Aorta (tissue), 5 donors: ENCODE results near the gene YY1. TPM values are rescaled to one million over a fixed set of nuclear protein-coding genes. Genes with fewer than 3 reads are reported as not detected.
"Not testable (repeated sequence)": the region's sequence is repeated elsewhere in the genome, so short reads cannot be mapped to it uniquely, and the experiment has no call there.

Experiments used
- ATAC-seq: fragments of 200-7000 bp; cut with Tn5 transposase; one replicate; pipeline ENCODE4 v1.9.1; 2022; ENCODE audit warnings: moderate library complexity; ENCODE audit not compliant: low FRiP score
- DNase-seq, 2 donors: peaks; one replicate each; pipeline ENCODE4 v3.0.0-alpha.2; 2020
- H3K27ac ChIP-seq, 2 donors: one replicate each; pipeline ENCODE4 v1.5.1; 2013; ENCODE audit warnings: low read length in 2 of 2, mild to moderate bottlenecking in 2 of 2, moderate library complexity in 2 of 2, control low read depth in 1 of 2, inconsistent platforms in 1 of 2, low read depth in 1 of 2
- H3K27me3 ChIP-seq, 2 donors: one replicate each; pipeline ENCODE4 v1.6.1; 2013; ENCODE audit warnings: control low read depth in 1 of 2, low read length in 1 of 2, mild to moderate bottlenecking in 1 of 2, moderate library complexity in 1 of 2; ENCODE audit not compliant: insufficient read depth in 2 of 2, control insufficient read depth in 1 of 2
- H3K36me3 ChIP-seq, 2 donors: one replicate each; pipeline ENCODE4 v1.6.1; 2013; ENCODE audit warnings: control low read depth in 1 of 2, low read length in 1 of 2, mild to moderate bottlenecking in 1 of 2; ENCODE audit not compliant: insufficient read depth in 2 of 2, control insufficient read depth in 1 of 2
- H3K4me1 ChIP-seq, 2 donors: one replicate each; pipeline ENCODE4 v1.6.1; 2013; ENCODE audit warnings: low read length in 2 of 2, control low read depth in 1 of 2, mild to moderate bottlenecking in 1 of 2, moderate library complexity in 1 of 2; ENCODE audit not compliant: insufficient read depth in 2 of 2, control insufficient read depth in 1 of 2
- H3K4me3 ChIP-seq, 2 donors: one replicate each; pipeline ENCODE4 v1.5.1; 2013; ENCODE audit warnings: low read length in 2 of 2, control low read depth in 1 of 2, mild to moderate bottlenecking in 1 of 2
- H3K9me3 ChIP-seq: one replicate; pipeline ENCODE4 v1.6.1; 2013; ENCODE audit warnings: mild to moderate bottlenecking, low read length; ENCODE audit not compliant: control insufficient read depth
- WGBS, 2 donors: extraction: QIAGEN DNeasy Blood & Tissue Kit; methylation state at CpG; one replicate each; pipeline ENCODE4 v1.1.7; 2013; 5-methylcytosine and 5-hydroxymethylcytosine counted together
- intact Hi-C, 2 donors: fragments of 100-400 bp; cut with DNase I; formaldehyde crosslinking; loops; one replicate each; pipeline versions ENCODE4 v1.14.2 to v1.15.0; 2022
- polyA plus RNA-seq, 2 donors: library from polyadenylated mRNA; stranded (reverse); fragments of 200-250 nt; gene quantifications; one replicate each; pipeline ENCODE4 v1.2.3, GENCODE V29; 2013
- total RNA-seq, 2 donors: library from RNA; stranded (reverse); fragmentation: NEBNext Ultra II Directional; extraction: Animal tissue kit (Norgen Biotek cat#: 25700); gene quantifications; one replicate each; pipeline ENCODE4 v1.2.1, GENCODE V29; 2021
- donor health status: healthy with polysubstance abuse.
- donor health status: Bipolar disorder and iron deficiency.
- donor health status: DM: no; HTN: no; CAD: no.
- donor health status: DM: no; HTN: no; CAD: no.
- donor health status: DM: yes; HTN: yes; CAD: no.

YY1 gene
- total and polyA plus RNA-seq, 4 donors = 23.1 to 57.3 (median 41.0) TPM

DNA sequence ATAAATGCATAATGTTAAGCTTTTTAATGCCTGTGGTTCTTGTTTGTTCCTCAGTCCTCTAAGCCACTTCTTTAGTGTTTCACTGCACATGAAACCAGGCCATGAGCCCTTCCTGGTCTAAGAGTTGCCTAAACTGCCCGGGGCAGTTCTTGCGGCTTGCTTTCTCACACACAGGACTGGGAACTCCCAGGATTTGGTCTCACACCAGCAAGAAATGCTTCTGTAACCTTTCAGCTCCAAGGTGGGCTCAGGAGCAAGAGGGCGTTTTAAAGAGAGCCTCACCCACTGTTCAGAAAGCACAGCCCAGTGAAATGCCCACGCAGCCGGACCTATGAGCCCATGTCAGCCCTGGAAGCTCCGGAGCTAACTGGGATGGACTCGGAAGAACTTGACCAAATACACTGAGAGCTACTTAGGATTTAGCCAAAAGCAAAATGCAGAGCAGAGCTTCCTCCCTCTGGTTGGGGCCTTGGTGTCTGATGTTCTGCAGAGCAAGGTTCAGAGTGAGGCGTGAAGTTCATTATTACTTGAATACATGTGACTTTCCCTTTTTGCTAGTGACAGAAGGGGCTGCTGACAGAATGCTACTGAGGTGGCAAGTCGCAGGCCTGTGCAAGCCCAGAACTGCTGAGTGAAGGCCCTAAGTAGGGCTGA, 43.9 kb downstream of the YY1 start:
- no peaks in the 10 kb centered on the region for H3K4me1 ChIP-seq
- DNase-seq (peak in 1 of 2 donors; percentile 47), ATAC-seq (no peak)
- no peaks in the 10 kb centered on the region for H3K36me3 ChIP-seq
- no peaks in the 10 kb centered on the region for H3K27me3 ChIP-seq
- WGBS, 2 donors = 88 to 89% methylated on average over 9 of the region's 9 CpGs
- H3K9me3 ChIP-seq = no peaks in the 10 kb centered on the region
- H3K4me3 ChIP-seq = no peak overlapping the region
- H3K27ac ChIP-seq = no peak overlapping the region
- intact Hi-C loops = no loop called here

DNA sequence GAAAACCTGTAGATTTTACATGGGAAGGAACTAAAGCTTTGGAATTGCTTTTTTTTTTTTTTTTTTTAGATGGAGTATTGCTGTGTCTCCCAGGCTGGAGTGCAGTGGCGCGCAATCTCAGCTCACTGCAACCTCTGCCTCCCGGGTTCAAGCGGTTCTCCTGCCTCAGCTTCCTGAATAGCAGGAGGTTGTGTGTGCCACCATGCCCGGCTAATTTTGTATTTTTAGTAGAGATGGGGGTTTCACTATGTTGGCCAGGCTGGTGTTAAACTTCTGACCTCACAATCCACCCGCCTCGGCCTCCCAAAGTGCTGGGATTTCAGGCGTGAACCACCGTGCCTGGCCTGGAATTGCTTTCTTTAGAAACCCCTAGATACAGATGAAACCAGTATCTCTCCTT, 44.5 kb downstream of the YY1 start:
- intact Hi-C loops, H3K36me3 ChIP-seq, ATAC-seq, H3K4me3 ChIP-seq, H3K27ac ChIP-seq, H3K9me3 ChIP-seq, H3K27me3 ChIP-seq, H3K4me1 ChIP-seq: not testable (repeated sequence)
- 90 to 92% methylated on average over 7 to 9 of the region's 9 CpGs for WGBS, 2 donors
- DNase-seq = peak; percentile 14 to 16

DNA sequence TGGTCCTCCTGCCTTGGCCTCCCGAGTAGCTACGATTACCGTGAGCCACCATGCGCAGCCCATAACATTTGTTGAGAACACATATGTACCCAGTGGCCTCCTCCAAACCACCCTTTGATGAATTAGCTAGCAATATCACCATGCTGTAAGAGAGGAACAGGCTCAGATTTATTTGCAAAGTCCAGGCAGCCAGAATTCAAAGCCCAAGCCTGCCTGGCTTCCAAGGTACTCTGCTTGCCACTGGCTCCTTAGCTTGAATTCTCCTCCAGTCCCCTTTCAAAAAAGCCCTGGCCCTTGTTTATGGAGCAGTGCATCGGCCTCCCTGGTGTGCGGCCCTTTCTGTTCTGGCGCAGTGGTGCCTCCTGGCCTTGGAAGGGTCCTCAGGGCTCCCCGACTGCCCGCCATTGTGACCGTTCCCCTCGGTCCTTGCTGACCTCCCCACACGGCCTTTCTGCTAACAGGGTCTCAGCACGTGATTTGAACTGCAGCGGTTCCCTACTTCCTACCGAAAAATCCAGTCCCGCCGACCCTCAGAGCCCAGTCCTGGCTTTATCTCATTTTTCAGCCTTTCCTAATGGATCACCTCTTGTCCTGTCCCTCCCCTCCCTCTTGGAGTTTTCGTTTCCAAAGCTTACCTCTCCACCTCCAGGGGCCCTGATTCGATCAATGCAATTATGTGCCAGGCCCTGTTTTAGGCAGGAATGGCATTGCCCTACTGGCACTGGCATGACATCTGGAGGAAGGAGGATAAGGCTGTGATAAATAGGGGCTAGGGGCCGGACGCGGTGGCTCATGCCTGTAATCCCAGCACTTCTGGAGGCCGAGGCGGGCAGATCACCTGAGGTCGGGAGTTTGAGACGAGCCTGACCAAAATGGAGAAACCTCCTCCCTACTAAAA, 45.3 kb downstream of the YY1 start:
- Histone ChIP-seq H3K27ac (no peak overlapping the region), H3K4me3 (no peak overlapping the region), H3K4me1 (no peaks in the 10 kb centered on the region), H3K9me3 (no peaks in the 10 kb centered on the region), H3K27me3 (no peaks in the 10 kb centered on the region), H3K36me3 (no peaks in the 10 kb centered on the region)
- DNase-seq (peak; percentile 32 to 55), ATAC-seq (no peak)
- intact Hi-C loops = no loop called here
- 61 to 62% methylated on average over 26 of the region's 26 CpGs for WGBS, 2 donors

DNA sequence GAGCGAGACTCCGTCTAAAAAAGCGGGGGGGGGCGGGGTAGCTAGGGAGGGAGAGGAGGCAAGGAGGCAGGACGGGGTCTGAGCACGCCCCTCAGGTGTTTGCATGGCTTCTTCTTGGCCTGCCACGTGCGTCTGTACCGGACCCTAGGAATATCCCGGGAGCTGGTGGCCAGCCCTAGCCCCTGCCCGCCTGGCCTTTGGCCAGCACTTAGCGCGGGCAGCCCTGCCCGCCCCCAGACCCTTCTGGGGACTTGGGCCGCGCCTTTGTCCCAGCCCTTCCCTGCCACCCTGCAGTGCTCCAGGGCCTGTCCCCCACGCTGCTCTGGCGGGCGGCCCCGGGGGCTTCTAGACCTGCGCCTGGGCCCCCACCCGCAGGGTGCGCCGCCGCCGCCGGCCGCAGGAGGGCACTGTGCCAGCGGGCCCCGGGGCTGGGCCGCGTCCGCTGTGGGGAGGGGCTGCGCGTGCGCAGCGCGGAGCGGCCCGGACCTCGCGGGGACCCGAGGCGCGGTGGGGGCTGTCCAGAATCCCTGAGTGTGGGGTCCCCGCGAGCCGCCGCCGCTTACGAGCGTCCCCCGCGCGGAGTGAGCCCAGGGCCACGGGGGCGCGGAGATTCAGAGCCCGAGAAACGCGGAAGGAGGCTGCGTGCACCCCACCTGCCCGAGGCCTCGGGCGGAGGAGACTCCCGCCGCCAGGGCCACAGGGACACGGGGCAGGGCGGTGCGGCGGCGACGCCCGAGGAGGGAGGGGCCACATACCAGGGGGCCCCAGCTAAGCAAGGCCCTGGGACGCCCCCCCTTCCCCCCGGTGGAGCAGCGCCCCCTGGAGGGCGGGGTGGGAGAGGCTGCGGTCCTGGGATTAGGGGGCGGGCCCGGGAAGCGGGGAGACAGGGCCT, 46.3 kb downstream of the YY1 start:
- Histone ChIP-seq H3K36me3 (no peaks in the 10 kb centered on the region), H3K9me3 (no peaks in the 10 kb centered on the region), H3K4me1 (no peaks in the 10 kb centered on the region), H3K27ac (peak overlapping the region in 1 of 2 donors; percentile 66), H3K27me3 (no peaks in the 10 kb centered on the region), H3K4me3 (peak overlapping the region; percentile 36 to 92)
- ATAC-seq (peak; percentile 92), DNase-seq (peak; percentile 78 to 90)
- WGBS, 2 donors = 0 to 1% methylated on average over 60 to 82 of the region's 82 CpGs
- intact Hi-C loops = loop anchor here (1.0 to 5.0 kb wide), 2 partner anchors 33 to 92 kb away; partner anchors contain the start of gene WDR25 (in 2 of the 2)

DNA sequence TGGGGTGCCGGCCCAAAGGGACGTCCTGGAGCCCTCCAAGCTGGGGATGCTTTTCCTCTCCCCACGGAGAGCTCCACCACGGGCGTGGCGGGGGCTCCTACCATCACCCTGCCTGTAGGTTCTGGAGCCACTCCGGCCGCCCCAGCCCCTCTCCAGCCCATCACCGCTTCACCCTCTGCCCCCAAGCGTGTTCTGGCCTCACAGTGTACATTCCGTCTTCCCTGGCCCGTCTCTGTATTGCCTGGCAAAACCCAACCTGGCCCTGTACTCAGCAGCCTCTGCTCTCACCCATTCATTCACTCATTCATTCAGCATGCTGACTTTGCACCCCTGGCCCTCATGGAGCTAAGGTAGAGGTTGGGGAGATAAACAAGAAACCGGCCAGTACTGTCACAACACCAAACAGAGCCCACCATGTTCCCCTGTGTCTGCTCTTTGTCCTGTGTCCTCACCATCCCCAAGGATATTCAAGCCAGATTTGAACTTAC, 47.0 kb downstream of the YY1 start:
- Histone ChIP-seq H3K27me3 (no peaks in the 10 kb centered on the region), H3K27ac (no peak overlapping the region), H3K4me1 (no peaks in the 10 kb centered on the region), H3K4me3 (peak overlapping the region in 1 of 2 donors; percentile 36), H3K9me3 (no peaks in the 10 kb centered on the region), H3K36me3 (no peaks in the 10 kb centered on the region)
- ATAC-seq = no peak
- intact Hi-C loops = loop anchor here (1.0 to 5.0 kb wide), 2 partner anchors 32 to 91 kb away; partner anchors contain the start of gene WDR25 (in 2 of the 2)
- no peak for DNase-seq
- WGBS, 2 donors = 19 to 35% methylated on average over 3 to 13 of the region's 13 CpGs

DNA sequence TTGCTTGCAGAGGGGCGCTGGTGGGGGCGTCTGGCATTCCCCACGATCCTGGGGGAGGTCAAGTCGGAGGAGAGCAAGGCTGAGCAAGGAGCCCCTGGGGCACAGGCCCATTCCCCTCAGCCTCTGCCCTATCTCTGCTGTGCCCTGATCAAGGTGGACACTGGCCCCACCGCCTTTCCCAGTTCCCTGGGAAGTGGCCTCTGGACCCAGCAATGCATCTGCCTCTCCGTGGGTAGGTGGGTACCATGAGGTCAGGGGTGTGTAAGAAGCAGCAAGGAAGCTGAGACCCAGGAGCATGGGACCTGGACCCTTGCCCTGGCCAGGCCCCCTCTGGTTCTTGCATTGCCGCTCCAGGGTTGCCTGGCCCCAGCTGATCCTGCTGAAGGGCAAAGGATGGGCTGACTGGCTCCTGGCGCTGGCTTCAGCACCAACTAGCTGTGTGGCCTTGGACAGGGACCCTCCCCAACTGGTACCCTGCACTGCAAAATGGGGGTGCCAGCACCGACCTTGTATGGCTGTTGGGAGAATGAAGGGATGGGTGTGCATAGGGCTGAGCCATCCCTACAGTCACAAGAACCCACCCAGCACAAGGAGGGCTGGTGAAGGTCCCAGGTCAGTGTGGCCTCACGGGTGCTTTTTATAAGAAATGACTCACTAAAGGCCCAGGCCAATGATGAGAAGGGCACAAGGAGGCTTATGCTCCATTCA, 47.7 kb downstream of the YY1 start:
- ATAC-seq (no peak), DNase-seq (peak; percentile 43 to 71)
- WGBS, 2 donors = 63 to 66% methylated on average over 10 of the region's 10 CpGs
- no peaks in the 10 kb centered on the region for H3K4me1 ChIP-seq
- no peaks in the 10 kb centered on the region for H3K9me3 ChIP-seq
- no peaks in the 10 kb centered on the region for H3K36me3 ChIP-seq
- no peaks in the 10 kb centered on the region for H3K27me3 ChIP-seq
- intact Hi-C loops = loop anchor here (5.0 kb wide), 1 partner anchor 91 kb away; the partner anchor contains the start of gene WDR25 (in 2 of the 2)
- H3K27ac ChIP-seq = no peak overlapping the region
- no peak overlapping the region for H3K4me3 ChIP-seq

DNA sequence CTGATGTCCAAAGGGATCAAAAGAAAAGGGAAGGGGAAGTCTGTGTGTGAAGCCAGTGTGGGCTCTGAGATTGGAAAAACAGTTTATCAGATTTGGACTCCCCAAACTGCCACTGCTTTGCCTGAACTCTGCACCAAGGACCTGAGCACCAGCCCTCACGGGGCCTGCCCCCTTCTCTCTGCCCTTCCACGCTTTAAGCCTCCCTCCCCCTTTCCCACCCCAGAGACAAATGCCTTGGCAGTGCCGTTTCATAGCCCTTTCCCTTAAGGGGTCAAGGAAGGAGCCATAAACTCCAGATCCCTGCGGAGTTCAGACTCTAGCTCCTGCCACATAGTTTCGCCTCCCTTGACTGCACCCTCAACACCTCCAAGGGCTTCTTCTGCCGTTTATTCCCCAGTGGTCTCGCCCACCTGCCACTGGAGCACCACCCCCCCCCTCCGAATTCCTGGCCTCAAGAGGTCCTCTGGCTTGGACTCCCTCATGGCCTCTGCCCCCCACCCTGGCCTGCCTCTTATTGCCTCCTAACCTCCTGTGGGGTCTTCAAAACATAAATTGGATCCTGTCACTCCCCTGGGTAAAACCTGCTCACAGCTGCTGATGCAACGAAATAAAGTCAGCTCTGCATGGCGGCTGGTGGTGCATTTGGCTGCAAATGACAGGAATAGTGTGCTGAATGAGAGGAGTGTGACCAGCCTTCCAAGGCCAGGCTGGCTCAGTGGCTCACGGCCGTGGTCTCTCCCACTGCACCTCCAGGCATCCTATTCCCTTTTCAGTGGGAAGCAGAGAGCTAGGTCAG, 48.5 kb downstream of the YY1 start:
- intact Hi-C loops = loop anchor here (5.0 kb wide), 1 partner anchor 90 kb away; the partner anchor contains the start of gene WDR25 (in 2 of the 2)
- peaks cover 0 to 2% of the 10 kb centered on the region in 2 donors for H3K36me3 ChIP-seq
- ATAC-seq = no peak
- WGBS, 2 donors = 72 to 76% methylated on average over 12 of the region's 12 CpGs
- no peak overlapping the region for H3K4me3 ChIP-seq
- H3K27ac ChIP-seq = no peak overlapping the region
- no peaks in the 10 kb centered on the region for H3K9me3 ChIP-seq
- no peaks in the 10 kb centered on the region for H3K4me1 ChIP-seq
- H3K27me3 ChIP-seq = no peaks in the 10 kb centered on the region
- DNase-seq = peak in 1 of 2 donors; percentile 68
